HG03571 (cell line): Measurements from ENCODE around the gene GRB10.
A peak's percentile ranks its signal among the peaks of the same experiment; 100 is the strongest.

Experiments used
- ATAC-seq: cut with Tn5 transposase; IDR thresholded peaks from one replicate; pipeline ENCODE4 v1.9.1; 2021; ENCODE audit not compliant: unreplicated experiment

GRB10 gene

GRCh38 chr7:50696810-50697582, 85.7 kb downstream of the GRB10 start:
- no peak for ATAC-seq

GRCh38 chr7:50695026-50695425, 87.7 kb downstream of the GRB10 start:
- ATAC-seq: no peak

GRCh38 chr7:50693455-50694130, 89.1 kb downstream of the GRB10 start:
- ATAC-seq: no peak

- ATAC-seq: no peak
Observed at GRCh38 chr7:50690541-50691011, 92.1 kb downstream of the GRB10 start.

GRCh38 chr7:50688226-50688590, 94.5 kb downstream of the GRB10 start:
- no peak for ATAC-seq

- no peak for ATAC-seq
Observed at GRCh38 chr7:50687575-50688225, 95.0 kb downstream of the GRB10 start.

- ATAC-seq: no peak
Observed at GRCh38 chr7:50687096-50687495, 95.6 kb downstream of the GRB10 start.

GRCh38 chr7:50685135-50686065, 97.3 kb downstream of the GRB10 start:
- ATAC-seq: no peak

GRCh38 chr7:50684713-50685075, 98.0 kb downstream of the GRB10 start:
- ATAC-seq: no peak

GRCh38 chr7:50684011-50684712, 98.5 kb downstream of the GRB10 start:
- ATAC-seq: no peak

- ATAC-seq: no peak
Observed at GRCh38 chr7:50682573-50682972, 100.1 kb downstream of the GRB10 start.

- no peak for ATAC-seq
Observed at GRCh38 chr7:50682079-50682478, 100.6 kb downstream of the GRB10 start.

GRCh38 chr7:50681432-50682045, 101.2 kb downstream of the GRB10 start:
- ATAC-seq: no peak

GRCh38 chr7:50679218-50680007, 103.3 kb downstream of the GRB10 start:
- ATAC-seq: peak; percentile 73

- no peak for ATAC-seq
Observed at GRCh38 chr7:50678586-50678985, 104.1 kb downstream of the GRB10 start.

GRCh38 chr7:50677638-50677996, 105.1 kb downstream of the GRB10 start:
- ATAC-seq: no peak

- no peak for ATAC-seq
Observed at GRCh38 chr7:50676740-50677637, 105.7 kb downstream of the GRB10 start.

GRCh38 chr7:50676079-50676478, 106.6 kb downstream of the GRB10 start:
- no peak for ATAC-seq
